DND-41 (cell line): ENCODE results near the gene OR56A3.

Experiments used
- EZH2 ChIP-seq: IDR thresholded peaks from 3 replicates; pipeline ENCODE4 v1.6.1; 2012; ENCODE audit warnings: borderline replicate concordance, low read depth, mild to moderate bottlenecking, moderate library complexity, low read length, inconsistent platforms; ENCODE audit not compliant: severe bottlenecking
- TF ChIP-seq, protein P1 (sequence below): IDR thresholded peaks from 2 replicates; pipeline ENCODE4 v1.5.1; 2012; ENCODE audit warnings: borderline replicate concordance, low read length, moderate library complexity, mild to moderate bottlenecking; ENCODE audit not compliant: poor library complexity, severe bottlenecking; ENCODE audit errors: extremely low read depth

DNA sequence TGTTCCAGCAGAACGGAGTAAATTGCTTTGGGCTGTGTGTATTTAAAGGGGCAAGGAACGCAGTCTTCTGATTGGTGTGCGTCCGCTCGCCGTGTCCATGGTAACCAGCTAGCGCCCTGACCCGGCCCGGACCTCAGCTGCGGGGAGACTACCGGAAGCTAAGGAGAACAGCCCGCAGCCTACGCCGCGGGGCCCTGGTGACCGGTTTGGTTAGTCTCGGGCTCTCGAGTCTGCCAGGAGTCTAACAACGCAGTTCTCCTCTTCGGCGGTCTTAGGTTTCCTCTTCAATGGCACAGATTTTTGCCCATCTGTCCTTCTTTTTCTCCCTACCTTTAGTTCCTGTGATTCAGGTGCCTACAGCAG, 3.5 kb upstream of the OR56A3 start:
- TF ChIP-seq, protein P1, sequence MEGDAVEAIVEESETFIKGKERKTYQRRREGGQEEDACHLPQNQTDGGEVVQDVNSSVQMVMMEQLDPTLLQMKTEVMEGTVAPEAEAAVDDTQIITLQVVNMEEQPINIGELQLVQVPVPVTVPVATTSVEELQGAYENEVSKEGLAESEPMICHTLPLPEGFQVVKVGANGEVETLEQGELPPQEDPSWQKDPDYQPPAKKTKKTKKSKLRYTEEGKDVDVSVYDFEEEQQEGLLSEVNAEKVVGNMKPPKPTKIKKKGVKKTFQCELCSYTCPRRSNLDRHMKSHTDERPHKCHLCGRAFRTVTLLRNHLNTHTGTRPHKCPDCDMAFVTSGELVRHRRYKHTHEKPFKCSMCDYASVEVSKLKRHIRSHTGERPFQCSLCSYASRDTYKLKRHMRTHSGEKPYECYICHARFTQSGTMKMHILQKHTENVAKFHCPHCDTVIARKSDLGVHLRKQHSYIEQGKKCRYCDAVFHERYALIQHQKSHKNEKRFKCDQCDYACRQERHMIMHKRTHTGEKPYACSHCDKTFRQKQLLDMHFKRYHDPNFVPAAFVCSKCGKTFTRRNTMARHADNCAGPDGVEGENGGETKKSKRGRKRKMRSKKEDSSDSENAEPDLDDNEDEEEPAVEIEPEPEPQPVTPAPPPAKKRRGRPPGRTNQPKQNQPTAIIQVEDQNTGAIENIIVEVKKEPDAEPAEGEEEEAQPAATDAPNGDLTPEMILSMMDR, result no peak
- no peak for TF ChIP-seq EZH2
